ENCODE results near the gene RANBP17. TPM values are rescaled to one million over a fixed set of nuclear protein-coding genes. Genes with fewer than 3 reads are reported as not detected.

The RANBP17 gene
- polyA plus RNA-seq, 1 donor from 2014 or later, result 25.5 TPM

DNA sequence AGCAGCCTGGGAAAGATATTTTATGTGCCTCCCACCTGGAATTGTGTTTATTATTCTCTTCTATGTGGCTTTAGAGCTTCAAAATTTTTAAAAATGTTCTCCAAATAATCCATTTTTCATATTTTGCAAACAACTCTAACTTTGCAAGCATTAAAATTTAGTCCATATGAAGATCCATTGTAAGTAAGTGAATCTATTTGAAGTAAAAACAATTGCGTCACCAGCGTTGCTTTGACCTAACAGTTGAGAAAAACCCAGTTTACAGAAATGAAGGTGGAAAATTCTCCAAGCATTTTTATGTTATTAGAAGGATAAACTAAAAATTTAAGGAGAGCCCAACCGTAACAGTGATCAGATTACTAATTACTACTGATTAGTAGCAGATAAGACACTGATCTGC lies 408.3 kb downstream of the RANBP17 start:
- no peaks in the 10 kb centered on the region for H3K27me3 ChIP-seq (ENCODE audit: insufficient read depth, low read depth, low read length)
- H3K4me2 ChIP-seq (ENCODE audit: low read length), result no peak overlapping the region

GRCh38 chr5:171271798-171272197 lies 410.0 kb downstream of the RANBP17 start:
- Histone ChIP-seq H3K9ac (ENCODE audit: low read length) (no peak overlapping the region), H3K9me2 (ENCODE audit: insufficient read depth, low read length) (no peaks in the 10 kb centered on the region), H3K4me3 (ENCODE audit: low read length) (no peak overlapping the region), H3K27ac (ENCODE audit: low read length) (no peak overlapping the region), H2AFZ (ENCODE audit: low read depth, low read length) (no peak overlapping the region), H3K9me3 (ENCODE audit: low read length) (no peaks in the 10 kb centered on the region), H3K27me3 (ENCODE audit: insufficient read depth, low read depth, low read length) (no peaks in the 10 kb centered on the region), H4K20me1 (ENCODE audit: insufficient read depth) (no peaks in the 10 kb centered on the region), H3K4me2 (ENCODE audit: low read length) (no peak overlapping the region), H3K36me3 (ENCODE audit: insufficient read depth, low read length) (no peaks in the 10 kb centered on the region), H3K79me2 (replicated peaks; ENCODE audit: insufficient read depth, low read length) (no peaks in the 10 kb centered on the region), H3F3A (ENCODE audit: insufficient read depth, low read length, poor library complexity, severe bottlenecking) (no peaks in the 10 kb centered on the region)
- TF ChIP-seq POLR2AphosphoS5 (IDR thresholded peaks at IDR 0.05) (no peak), RAD21 (conservative IDR thresholded peaks at IDR 0.05) (no peak), SMC3 (conservative IDR thresholded peaks at IDR 0.05; ENCODE audit: poor library complexity) (no peak), EZH2 (IDR thresholded peaks at IDR 0.05; ENCODE audit: borderline replicate concordance, insufficient read depth, low read length, poor library complexity, severe bottlenecking) (no peak)
- TF ChIP-seq, protein P1, sequence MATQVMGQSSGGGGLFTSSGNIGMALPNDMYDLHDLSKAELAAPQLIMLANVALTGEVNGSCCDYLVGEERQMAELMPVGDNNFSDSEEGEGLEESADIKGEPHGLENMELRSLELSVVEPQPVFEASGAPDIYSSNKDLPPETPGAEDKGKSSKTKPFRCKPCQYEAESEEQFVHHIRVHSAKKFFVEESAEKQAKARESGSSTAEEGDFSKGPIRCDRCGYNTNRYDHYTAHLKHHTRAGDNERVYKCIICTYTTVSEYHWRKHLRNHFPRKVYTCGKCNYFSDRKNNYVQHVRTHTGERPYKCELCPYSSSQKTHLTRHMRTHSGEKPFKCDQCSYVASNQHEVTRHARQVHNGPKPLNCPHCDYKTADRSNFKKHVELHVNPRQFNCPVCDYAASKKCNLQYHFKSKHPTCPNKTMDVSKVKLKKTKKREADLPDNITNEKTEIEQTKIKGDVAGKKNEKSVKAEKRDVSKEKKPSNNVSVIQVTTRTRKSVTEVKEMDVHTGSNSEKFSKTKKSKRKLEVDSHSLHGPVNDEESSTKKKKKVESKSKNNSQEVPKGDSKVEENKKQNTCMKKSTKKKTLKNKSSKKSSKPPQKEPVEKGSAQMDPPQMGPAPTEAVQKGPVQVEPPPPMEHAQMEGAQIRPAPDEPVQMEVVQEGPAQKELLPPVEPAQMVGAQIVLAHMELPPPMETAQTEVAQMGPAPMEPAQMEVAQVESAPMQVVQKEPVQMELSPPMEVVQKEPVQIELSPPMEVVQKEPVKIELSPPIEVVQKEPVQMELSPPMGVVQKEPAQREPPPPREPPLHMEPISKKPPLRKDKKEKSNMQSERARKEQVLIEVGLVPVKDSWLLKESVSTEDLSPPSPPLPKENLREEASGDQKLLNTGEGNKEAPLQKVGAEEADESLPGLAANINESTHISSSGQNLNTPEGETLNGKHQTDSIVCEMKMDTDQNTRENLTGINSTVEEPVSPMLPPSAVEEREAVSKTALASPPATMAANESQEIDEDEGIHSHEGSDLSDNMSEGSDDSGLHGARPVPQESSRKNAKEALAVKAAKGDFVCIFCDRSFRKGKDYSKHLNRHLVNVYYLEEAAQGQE (IDR thresholded peaks at IDR 0.05; ENCODE audit: borderline replicate concordance), result no peak

More for the DNA sequence above, 408.3 kb downstream of the RANBP17 start:
- H3K9me3 ChIP-seq (ENCODE audit: low read length), result no peaks in the 10 kb centered on the region
- H3K36me3 ChIP-seq (ENCODE audit: insufficient read depth, low read length), result no peaks in the 10 kb centered on the region
- H3F3A ChIP-seq (ENCODE audit: insufficient read depth, low read length, poor library complexity, severe bottlenecking), result no peaks in the 10 kb centered on the region
- H3K79me2 ChIP-seq (replicated peaks; ENCODE audit: insufficient read depth, low read length), result no peaks in the 10 kb centered on the region
- no peak overlapping the region for H3K4me3 ChIP-seq (ENCODE audit: low read length)
- no peak for TF ChIP-seq TAF1 (IDR thresholded peaks at IDR 0.05; ENCODE audit: low read depth)
- TF ChIP-seq, protein P1 (IDR thresholded peaks at IDR 0.05; ENCODE audit: borderline replicate concordance), result no peak
- TF ChIP-seq RAD21 (conservative IDR thresholded peaks at IDR 0.05), result no peak
- TF ChIP-seq EZH2 (IDR thresholded peaks at IDR 0.05; ENCODE audit: borderline replicate concordance, insufficient read depth, low read length, poor library complexity, severe bottlenecking), result no peak
- no peak for TF ChIP-seq POLR2AphosphoS5 (IDR thresholded peaks at IDR 0.05)
- TF ChIP-seq EP300 (conservative IDR thresholded peaks at IDR 0.05; ENCODE audit: poor library complexity, severe bottlenecking), result no peak
- TF ChIP-seq MXI1 (conservative IDR thresholded peaks at IDR 0.05; ENCODE audit: poor library complexity, severe bottlenecking), result no peak
- TF ChIP-seq, protein P2, sequence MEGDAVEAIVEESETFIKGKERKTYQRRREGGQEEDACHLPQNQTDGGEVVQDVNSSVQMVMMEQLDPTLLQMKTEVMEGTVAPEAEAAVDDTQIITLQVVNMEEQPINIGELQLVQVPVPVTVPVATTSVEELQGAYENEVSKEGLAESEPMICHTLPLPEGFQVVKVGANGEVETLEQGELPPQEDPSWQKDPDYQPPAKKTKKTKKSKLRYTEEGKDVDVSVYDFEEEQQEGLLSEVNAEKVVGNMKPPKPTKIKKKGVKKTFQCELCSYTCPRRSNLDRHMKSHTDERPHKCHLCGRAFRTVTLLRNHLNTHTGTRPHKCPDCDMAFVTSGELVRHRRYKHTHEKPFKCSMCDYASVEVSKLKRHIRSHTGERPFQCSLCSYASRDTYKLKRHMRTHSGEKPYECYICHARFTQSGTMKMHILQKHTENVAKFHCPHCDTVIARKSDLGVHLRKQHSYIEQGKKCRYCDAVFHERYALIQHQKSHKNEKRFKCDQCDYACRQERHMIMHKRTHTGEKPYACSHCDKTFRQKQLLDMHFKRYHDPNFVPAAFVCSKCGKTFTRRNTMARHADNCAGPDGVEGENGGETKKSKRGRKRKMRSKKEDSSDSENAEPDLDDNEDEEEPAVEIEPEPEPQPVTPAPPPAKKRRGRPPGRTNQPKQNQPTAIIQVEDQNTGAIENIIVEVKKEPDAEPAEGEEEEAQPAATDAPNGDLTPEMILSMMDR (IDR thresholded peaks at IDR 0.05; ENCODE audit: poor library complexity, severe bottlenecking), result no peak
- no peak for TF ChIP-seq SMC3 (conservative IDR thresholded peaks at IDR 0.05; ENCODE audit: poor library complexity)
- no peaks in the 10 kb centered on the region for H4K20me1 ChIP-seq (ENCODE audit: insufficient read depth)
- H2AFZ ChIP-seq (ENCODE audit: low read depth, low read length), result no peak overlapping the region
- H3K27ac ChIP-seq (ENCODE audit: low read length), result no peak overlapping the region
- H3K9me2 ChIP-seq (ENCODE audit: insufficient read depth, low read length), result no peaks in the 10 kb centered on the region
- H3K9ac ChIP-seq (ENCODE audit: low read length), result no peak overlapping the region
